ENCODE data around the gene PSEN1.

PSEN1 gene

GRCh38 chr14:73136387-73137225 lies at the start of gene PSEN1:
Gene PSEN1, plus strand, starts transcription at chr14:73136507. Its CDS starts 11,513 bp downstream, at chr14:73148020.
- Histone ChIP-seq H3K4me1 (ENCODE audit: control insufficient read depth, insufficient read depth, low read length) (peaks cover 6% of the 10 kb centered on the region), H3K9me3 (ENCODE audit: control insufficient read depth, insufficient read depth, low read length) (no peaks in the 10 kb centered on the region; the same call in 1 of the 2 replicates), H3K4me3 (ENCODE audit: low read depth, low read length) (peak within 1 kb of the TSS; percentile 92)

GRCh38 chr14:73091044-73091443 lies 45.3 kb upstream of the PSEN1 start:
- no peaks in the 10 kb centered on the region for H3K9me3 ChIP-seq (ENCODE audit: control insufficient read depth, insufficient read depth, low read length)
- H3K4me1 ChIP-seq (ENCODE audit: control insufficient read depth, insufficient read depth, low read length), result peaks cover 4% of the 10 kb centered on the region
- H3K36me3 ChIP-seq (ENCODE audit: control insufficient read depth, insufficient read depth, low read length), result peaks cover 81% of the 10 kb centered on the region
- no peak overlapping the region for H3K4me3 ChIP-seq (ENCODE audit: low read depth, low read length)
- H3K9ac ChIP-seq (ENCODE audit: low read depth, low read length), result no peak overlapping the region
- H3K27ac ChIP-seq (ENCODE audit: low read depth, low read length), result no peak overlapping the region
- no peaks in the 10 kb centered on the region for H3K27me3 ChIP-seq (ENCODE audit: control insufficient read depth, insufficient read depth, low read length)

More at GRCh38 chr14:73136387-73137225, at the start of gene PSEN1:
- Histone ChIP-seq H3K9ac (ENCODE audit: low read depth, low read length) (peak within 1 kb of the TSS; percentile 90), H3K27ac (ENCODE audit: low read depth, low read length) (peak within 1 kb of the TSS; percentile 97), H3K36me3 (ENCODE audit: control insufficient read depth, insufficient read depth, low read length) (no peaks in the 10 kb centered on the region), H3K27me3 (ENCODE audit: control insufficient read depth, insufficient read depth, low read length) (no peaks in the 10 kb centered on the region)

GRCh38 chr14:73097421-73097820 lies 38.9 kb upstream of the PSEN1 start:
- peaks cover 82% of the 10 kb centered on the region for H3K36me3 ChIP-seq (ENCODE audit: control insufficient read depth, insufficient read depth, low read length)

GRCh38 chr14:73100334-73100733 lies 36.0 kb upstream of the PSEN1 start:
- Histone ChIP-seq H3K9me3 (ENCODE audit: control insufficient read depth, insufficient read depth, low read length) (no peaks in the 10 kb centered on the region; the same call in 1 of the 2 replicates), H3K9ac (ENCODE audit: low read depth, low read length) (no peak overlapping the region), H3K27me3 (ENCODE audit: control insufficient read depth, insufficient read depth, low read length) (no peaks in the 10 kb centered on the region), H3K4me3 (ENCODE audit: low read depth, low read length) (no peak overlapping the region), H3K27ac (ENCODE audit: low read depth, low read length) (no peak overlapping the region), H3K4me1 (ENCODE audit: control insufficient read depth, insufficient read depth, low read length) (peaks cover 5% of the 10 kb centered on the region), H3K36me3 (ENCODE audit: control insufficient read depth, insufficient read depth, low read length) (peaks cover 97% of the 10 kb centered on the region)

More at GRCh38 chr14:73097421-73097820, 38.9 kb upstream of the PSEN1 start:
- H3K9ac ChIP-seq (ENCODE audit: low read depth, low read length), result no peak overlapping the region
- H3K27me3 ChIP-seq (ENCODE audit: control insufficient read depth, insufficient read depth, low read length), result no peaks in the 10 kb centered on the region
- H3K27ac ChIP-seq (ENCODE audit: low read depth, low read length), result no peak overlapping the region
- no peaks in the 10 kb centered on the region; the same call in 1 of the 2 replicates for H3K9me3 ChIP-seq (ENCODE audit: control insufficient read depth, insufficient read depth, low read length)
- H3K4me1 ChIP-seq (ENCODE audit: control insufficient read depth, insufficient read depth, low read length), result peaks cover 8% of the 10 kb centered on the region
- no peak overlapping the region for H3K4me3 ChIP-seq (ENCODE audit: low read depth, low read length)

- H3K4me3 ChIP-seq (ENCODE audit: low read depth, low read length), result no peak overlapping the region
- H3K9ac ChIP-seq (ENCODE audit: low read depth, low read length), result no peak overlapping the region
- no peaks in the 10 kb centered on the region for H3K4me1 ChIP-seq (ENCODE audit: control insufficient read depth, insufficient read depth, low read length)
- no peaks in the 10 kb centered on the region; the same call in 1 of the 2 replicates for H3K9me3 ChIP-seq (ENCODE audit: control insufficient read depth, insufficient read depth, low read length)
- H3K27ac ChIP-seq (ENCODE audit: low read depth, low read length), result no peak overlapping the region
- no peaks in the 10 kb centered on the region for H3K27me3 ChIP-seq (ENCODE audit: control insufficient read depth, insufficient read depth, low read length)
- H3K36me3 ChIP-seq (ENCODE audit: control insufficient read depth, insufficient read depth, low read length), result peaks cover 100% of the 10 kb centered on the region
These were observed 33.4 kb upstream of the PSEN1 start for GRCh38 chr14:73102806-73103497.

- Histone ChIP-seq H3K27me3 (ENCODE audit: control insufficient read depth, insufficient read depth, low read length) (no peaks in the 10 kb centered on the region), H3K36me3 (ENCODE audit: control insufficient read depth, insufficient read depth, low read length) (peaks cover 100% of the 10 kb centered on the region)
These were observed 31.3 kb upstream of the PSEN1 start for GRCh38 chr14:73105050-73105449.

GRCh38 chr14:73105727-73106126 lies 30.6 kb upstream of the PSEN1 start:
- no peaks in the 10 kb centered on the region for H3K27me3 ChIP-seq (ENCODE audit: control insufficient read depth, insufficient read depth, low read length)
- no peaks in the 10 kb centered on the region for H3K4me1 ChIP-seq (ENCODE audit: control insufficient read depth, insufficient read depth, low read length)
- H3K9me3 ChIP-seq (ENCODE audit: control insufficient read depth, insufficient read depth, low read length), result no peaks in the 10 kb centered on the region
- no peak overlapping the region for H3K27ac ChIP-seq (ENCODE audit: low read depth, low read length)
- no peak overlapping the region for H3K9ac ChIP-seq (ENCODE audit: low read depth, low read length)
- H3K4me3 ChIP-seq (ENCODE audit: low read depth, low read length), result no peak overlapping the region
- peaks cover 100% of the 10 kb centered on the region for H3K36me3 ChIP-seq (ENCODE audit: control insufficient read depth, insufficient read depth, low read length)

More at GRCh38 chr14:73105050-73105449, 31.3 kb upstream of the PSEN1 start:
- Histone ChIP-seq H3K9me3 (ENCODE audit: control insufficient read depth, insufficient read depth, low read length) (no peaks in the 10 kb centered on the region), H3K27ac (ENCODE audit: low read depth, low read length) (no peak overlapping the region), H3K4me1 (ENCODE audit: control insufficient read depth, insufficient read depth, low read length) (no peaks in the 10 kb centered on the region), H3K9ac (ENCODE audit: low read depth, low read length) (no peak overlapping the region), H3K4me3 (ENCODE audit: low read depth, low read length) (no peak overlapping the region)

- Histone ChIP-seq H3K4me1 (ENCODE audit: control insufficient read depth, insufficient read depth, low read length) (no peaks in the 10 kb centered on the region), H3K27me3 (ENCODE audit: control insufficient read depth, insufficient read depth, low read length) (no peaks in the 10 kb centered on the region), H3K27ac (ENCODE audit: low read depth, low read length) (no peak overlapping the region), H3K4me3 (ENCODE audit: low read depth, low read length) (no peak overlapping the region), H3K9me3 (ENCODE audit: control insufficient read depth, insufficient read depth, low read length) (no peaks in the 10 kb centered on the region), H3K36me3 (ENCODE audit: control insufficient read depth, insufficient read depth, low read length) (peaks cover 97% of the 10 kb centered on the region), H3K9ac (ENCODE audit: low read depth, low read length) (no peak overlapping the region)
These were observed 20.1 kb upstream of the PSEN1 start for GRCh38 chr14:73116079-73116665.

- Histone ChIP-seq H3K4me3 (ENCODE audit: low read depth, low read length) (no peak overlapping the region), H3K4me1 (ENCODE audit: control insufficient read depth, insufficient read depth, low read length) (peaks cover 35% of the 10 kb centered on the region), H3K9ac (ENCODE audit: low read depth, low read length) (no peak overlapping the region), H3K27ac (ENCODE audit: low read depth, low read length) (peak overlapping the region; percentile 89), H3K27me3 (ENCODE audit: control insufficient read depth, insufficient read depth, low read length) (no peaks in the 10 kb centered on the region), H3K9me3 (ENCODE audit: control insufficient read depth, insufficient read depth, low read length) (no peaks in the 10 kb centered on the region), H3K36me3 (ENCODE audit: control insufficient read depth, insufficient read depth, low read length) (peaks cover 47% of the 10 kb centered on the region)
These were observed 12.0 kb upstream of the PSEN1 start for GRCh38 chr14:73124180-73124894.

GRCh38 chr14:73125169-73125588 lies 11.1 kb upstream of the PSEN1 start:
- Histone ChIP-seq H3K36me3 (ENCODE audit: control insufficient read depth, insufficient read depth, low read length) (peaks cover 38% of the 10 kb centered on the region), H3K4me1 (ENCODE audit: control insufficient read depth, insufficient read depth, low read length) (peaks cover 35% of the 10 kb centered on the region), H3K27ac (ENCODE audit: low read depth, low read length) (peak overlapping the region; percentile 89), H3K4me3 (ENCODE audit: low read depth, low read length) (peak overlapping the region; percentile 18), H3K9me3 (ENCODE audit: control insufficient read depth, insufficient read depth, low read length) (no peaks in the 10 kb centered on the region), H3K9ac (ENCODE audit: low read depth, low read length) (no peak overlapping the region), H3K27me3 (ENCODE audit: control insufficient read depth, insufficient read depth, low read length) (no peaks in the 10 kb centered on the region)

All from HUES48 (cell line).